NCI-H460 (cell line): ENCODE measurements around the gene EPHB1. TPM values are rescaled to one million over a fixed set of nuclear protein-coding genes. Genes with fewer than 3 reads are reported as not detected.

Experiments used
- DNase-seq: peaks from one replicate; pipeline ENCODE4 v3.0.0-alpha.2; 2016; ENCODE audit warnings: low read depth; ENCODE audit errors: extremely low read depth
- small RNA-seq, 2 experiments: library from RNA; depleted of rRNA; stranded (forward); fragments of <200 nt; gene quantifications; one replicate each; pipeline ENCODE3, GENCODE V24; 2014
- total RNA-seq: library from RNA; depleted of rRNA; stranded (reverse); fragments of >200 nt; shearing (Covaris generic); gene quantifications from 2 replicates; pipeline ENCODE4 v1.2.3, GENCODE V29; 2014; rRNA removed

The EPHB1 gene
- total RNA-seq, 1 experiment from 2014 or later: 0.05 TPM

GRCh38 chr3:135261916-135262315, 466.9 kb downstream of the EPHB1 start:
- DNase-seq: no peak

- no peak for DNase-seq
Measured at GRCh38 chr3:135262441-135262840, 467.4 kb downstream of the EPHB1 start.

GRCh38 chr3:135263331-135263730, 468.3 kb downstream of the EPHB1 start:
- no peak for DNase-seq

- no peak for DNase-seq
Measured at GRCh38 chr3:135267487-135267886, 472.4 kb downstream of the EPHB1 start.

GRCh38 chr3:135268941-135269532, 474.0 kb downstream of the EPHB1 start:
- no peak for DNase-seq

GRCh38 chr3:135271177-135272025, 476.3 kb downstream of the EPHB1 start:
- DNase-seq: no peak

GRCh38 chr3:135272026-135272669, 477.1 kb downstream of the EPHB1 start:
- no peak for DNase-seq

GRCh38 chr3:135292162-135292561, 497.1 kb downstream of the EPHB1 start:
- no peak for DNase-seq

GRCh38 chr3:135301670-135302069, 506.6 kb downstream of the EPHB1 start:
- no peak for DNase-seq

GRCh38 chr3:135304378-135304777, 509.3 kb downstream of the EPHB1 start:
- no peak for DNase-seq

Small RNA genes lying within 50 kb of the gene (small RNA-seq; reads per million reads assigned to genes)
- gene RNA5SP141 (0.04 to 0.12 reads per million in 2 experiments), gene RNU6-1174P (0 reads per million in 2 experiments)

Other genes with a start within 250 kb of the EPHB1 start
- gene KY, start 144.2 kb upstream of the EPHB1 start, total RNA-seq: not detected in 2 replicates